Fibroblast of the aortic adventitia (primary cell): Measurements from ENCODE around the gene PRKCA. TPM values are rescaled to one million over a fixed set of nuclear protein-coding genes. Genes with fewer than 3 reads are reported as not detected.
"Not testable (repeated sequence)": the region's sequence is repeated elsewhere in the genome, so short reads cannot be mapped to it uniquely, and the experiment has no call there.

Source experiments
- DNase-seq: peaks from one replicate; pipeline ENCODE4 v3.0.0-alpha.2; 2010; ENCODE audit warnings: low read depth
- H3K4me3 ChIP-seq: 2 replicates; pipeline ENCODE4 v1.5.1; 2011; ENCODE audit warnings: low read depth, mild to moderate bottlenecking, control low read depth, low read length, moderate library complexity
- CTCF ChIP-seq: IDR thresholded peaks from 2 replicates; pipeline ENCODE4 v1.5.1; 2011; ENCODE audit warnings: mild to moderate bottlenecking, low read length, control low read depth, inconsistent platforms; ENCODE audit not compliant: insufficient read depth
- total RNA-seq: library from RNA; depleted of rRNA; stranded (reverse); fragments of >200 nt; gene quantifications from 2 replicates; pipeline ENCODE4 v1.2.3, GENCODE V29; 2012; ENCODE audit warnings: low replicate concordance

PRKCA gene
- total RNA-seq, 1 donor, result 43.7 TPM

- no peak overlapping the region for H3K4me3 ChIP-seq
- no peak for DNase-seq
- TF ChIP-seq CTCF, result no peak
Measured at GRCh38 chr17:66387392-66387981, 85.1 kb downstream of the PRKCA start.

- DNase-seq, result no peak
- no peak overlapping the region for H3K4me3 ChIP-seq
- no peak for TF ChIP-seq CTCF
Measured at GRCh38 chr17:66392783-66393437, 90.5 kb downstream of the PRKCA start.

DNA sequence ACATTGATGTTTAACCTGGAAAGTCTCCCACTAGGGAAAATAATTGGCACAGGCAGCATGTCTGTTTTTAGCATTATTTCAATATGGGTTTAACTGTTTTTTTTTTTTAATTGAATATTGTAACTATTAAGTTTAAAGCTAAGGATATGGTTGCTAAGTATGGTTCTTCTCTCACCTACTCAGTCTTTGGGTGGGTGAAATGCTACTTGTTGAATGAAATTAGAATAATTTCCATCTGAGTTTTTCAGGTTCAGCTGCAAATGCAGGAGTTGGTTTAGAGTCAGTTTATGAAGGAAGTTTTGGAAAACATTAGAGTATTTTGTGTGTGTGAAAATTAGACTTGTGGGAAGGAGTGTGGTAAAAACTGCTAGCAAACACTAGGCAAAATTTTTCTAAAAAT, 93.5 kb downstream of the PRKCA start:
- H3K4me3 ChIP-seq, result no peak overlapping the region
- no peak for DNase-seq
- TF ChIP-seq CTCF, result no peak

- DNase-seq, result peak; percentile 44
- no peak for TF ChIP-seq CTCF
- H3K4me3 ChIP-seq, result no peak overlapping the region
Measured at GRCh38 chr17:66397486-66397885, 95.1 kb downstream of the PRKCA start.

GRCh38 chr17:66398059-66398458, 95.6 kb downstream of the PRKCA start:
- DNase-seq, result peak; percentile 32
- TF ChIP-seq CTCF, result no peak

GRCh38 chr17:66398617-66399016, 96.2 kb downstream of the PRKCA start:
- no peak for DNase-seq
- TF ChIP-seq CTCF, result no peak
- no peak overlapping the region for H3K4me3 ChIP-seq

More at GRCh38 chr17:66398059-66398458, 95.6 kb downstream of the PRKCA start:
- H3K4me3 ChIP-seq, result no peak overlapping the region

DNA sequence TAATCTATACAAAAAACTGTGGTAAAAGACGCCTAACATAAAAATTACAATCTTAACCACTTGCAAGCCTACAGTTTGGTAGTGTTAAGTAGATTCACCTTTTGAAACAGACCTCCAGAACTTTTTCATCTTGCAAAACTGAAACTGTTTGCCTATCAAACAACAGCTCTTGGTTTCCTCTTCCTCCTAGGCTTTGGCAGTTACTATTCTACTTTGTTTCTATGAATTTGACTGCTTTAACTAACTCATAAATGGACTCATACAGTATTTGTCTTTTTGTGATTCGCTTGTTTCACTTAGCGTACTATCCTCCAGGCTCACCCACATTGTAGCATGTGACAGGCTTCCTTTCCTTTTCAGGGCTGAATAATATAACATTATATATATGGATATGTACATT, 97.0 kb downstream of the PRKCA start:
- H3K4me3 ChIP-seq, result no peak overlapping the region
- no peak for DNase-seq
- TF ChIP-seq CTCF, result no peak

DNA sequence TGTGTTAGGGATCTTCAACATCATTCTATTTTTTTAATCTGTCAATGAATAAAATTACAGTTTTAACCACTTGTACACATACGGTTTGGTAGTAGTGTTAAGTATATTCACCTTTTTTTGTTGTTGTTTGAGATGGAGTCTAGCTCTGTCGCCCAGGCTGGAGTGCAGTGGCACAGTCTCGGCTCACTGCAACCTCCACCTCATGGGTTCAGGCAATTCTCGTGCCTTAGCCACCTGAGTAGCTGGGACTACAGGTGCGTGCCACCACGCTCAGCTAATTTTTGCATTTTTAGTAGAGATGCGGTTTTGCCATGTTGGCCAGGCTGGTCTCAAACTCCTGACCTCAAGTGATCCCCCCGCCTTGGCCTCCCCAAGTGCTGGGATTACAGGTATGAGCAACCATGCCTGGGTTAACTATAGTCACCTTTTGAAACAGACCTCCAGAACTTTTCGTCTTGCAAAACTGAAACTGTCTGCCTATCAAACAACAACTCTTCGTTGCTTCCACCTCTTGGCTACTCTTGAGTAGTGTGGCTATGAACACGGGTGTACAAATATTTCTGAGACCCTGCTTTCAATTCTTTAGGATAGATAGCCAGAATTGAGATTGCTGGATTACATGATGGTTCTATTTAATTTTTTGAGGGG, 97.8 kb downstream of the PRKCA start:
- not testable (repeated sequence) for DNase-seq

More for the DNA sequence above, 97.8 kb downstream of the PRKCA start:
- not testable (repeated sequence) for H3K4me3 ChIP-seq
